ENCODE results near the gene ZW10.

Gene ZW10

DNA sequence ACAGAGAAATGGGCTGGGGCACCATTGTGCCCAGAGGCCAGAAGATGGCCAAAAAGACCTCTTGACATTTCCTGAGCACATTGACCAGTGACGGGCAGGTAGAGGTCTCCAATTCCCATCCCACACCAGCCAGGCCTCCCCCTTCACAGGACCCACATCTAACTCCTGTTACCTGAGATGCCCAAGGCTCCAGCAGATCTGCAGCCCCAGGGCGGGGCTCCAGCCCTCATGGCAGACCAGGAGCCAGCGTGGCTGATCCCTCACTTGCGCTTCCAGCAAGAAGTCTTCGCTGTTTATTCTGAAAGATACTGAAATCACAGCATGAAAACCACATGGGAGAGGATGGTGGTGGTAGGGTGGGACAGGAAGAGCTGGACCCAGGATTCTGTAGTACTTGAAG lies 76.4 kb downstream of the ZW10 start:
- no peak for DNase-seq

DNA sequence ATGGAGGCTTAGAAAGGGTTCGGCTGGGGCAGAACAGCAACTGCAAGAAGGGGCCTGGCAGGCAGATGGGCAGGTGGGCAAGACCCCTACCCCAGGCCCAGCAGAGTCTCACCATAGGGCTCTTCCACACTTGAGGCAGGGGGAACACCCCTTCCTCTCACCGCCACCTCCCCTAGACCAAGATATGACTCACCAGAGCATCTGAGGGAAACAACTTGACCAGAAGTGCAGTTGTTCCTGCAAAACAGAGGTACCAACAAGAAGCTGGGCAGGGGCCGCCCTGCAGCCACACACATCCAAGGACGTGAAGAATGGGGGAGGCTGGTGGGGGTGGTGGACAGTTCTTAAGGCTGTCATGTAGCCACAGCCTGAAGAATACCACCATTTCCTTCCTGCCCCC lies 78.3 kb downstream of the ZW10 start:
- no peak for DNase-seq

DNA sequence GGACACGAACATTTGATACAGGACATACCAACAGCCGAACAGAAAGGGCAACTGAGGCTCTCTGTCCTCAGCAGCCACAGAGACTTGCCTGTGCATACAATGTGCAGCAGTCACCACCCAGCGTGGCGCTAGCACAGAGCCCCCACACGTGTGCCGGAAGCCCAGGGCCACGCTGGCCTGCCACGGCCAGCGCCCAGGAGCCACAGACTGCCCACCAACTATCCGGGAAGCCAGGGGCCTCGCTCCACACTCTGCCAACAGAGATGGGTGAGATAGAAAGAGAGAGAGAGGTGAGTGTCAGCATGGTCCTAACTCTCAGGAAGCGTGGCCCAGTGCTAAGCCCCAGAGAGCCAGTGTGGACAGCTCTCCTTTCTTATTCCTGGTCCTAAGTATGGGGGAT lies 79.1 kb downstream of the ZW10 start:
- DNase-seq: no peak

DNA sequence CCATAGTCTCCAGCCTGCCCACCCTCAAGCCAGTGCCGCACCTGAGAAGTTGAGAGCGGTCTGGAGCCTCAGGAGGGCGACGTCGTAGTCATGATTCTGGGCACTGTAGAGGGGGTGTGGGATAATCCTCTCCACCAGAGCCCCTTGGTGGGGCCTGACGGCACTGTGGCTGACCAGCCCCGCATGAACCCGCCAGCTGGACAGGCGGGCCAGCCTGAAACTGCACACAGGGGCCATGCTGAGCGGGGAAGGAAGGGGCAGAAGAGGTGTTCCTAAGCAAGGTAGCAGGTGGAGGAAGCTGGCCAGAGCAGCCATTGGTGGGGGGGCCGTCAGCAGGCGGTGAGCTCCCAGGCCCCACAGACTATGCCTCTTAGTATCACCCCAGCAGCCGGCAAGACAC lies 80.5 kb downstream of the ZW10 start:
- no peak for DNase-seq

DNA sequence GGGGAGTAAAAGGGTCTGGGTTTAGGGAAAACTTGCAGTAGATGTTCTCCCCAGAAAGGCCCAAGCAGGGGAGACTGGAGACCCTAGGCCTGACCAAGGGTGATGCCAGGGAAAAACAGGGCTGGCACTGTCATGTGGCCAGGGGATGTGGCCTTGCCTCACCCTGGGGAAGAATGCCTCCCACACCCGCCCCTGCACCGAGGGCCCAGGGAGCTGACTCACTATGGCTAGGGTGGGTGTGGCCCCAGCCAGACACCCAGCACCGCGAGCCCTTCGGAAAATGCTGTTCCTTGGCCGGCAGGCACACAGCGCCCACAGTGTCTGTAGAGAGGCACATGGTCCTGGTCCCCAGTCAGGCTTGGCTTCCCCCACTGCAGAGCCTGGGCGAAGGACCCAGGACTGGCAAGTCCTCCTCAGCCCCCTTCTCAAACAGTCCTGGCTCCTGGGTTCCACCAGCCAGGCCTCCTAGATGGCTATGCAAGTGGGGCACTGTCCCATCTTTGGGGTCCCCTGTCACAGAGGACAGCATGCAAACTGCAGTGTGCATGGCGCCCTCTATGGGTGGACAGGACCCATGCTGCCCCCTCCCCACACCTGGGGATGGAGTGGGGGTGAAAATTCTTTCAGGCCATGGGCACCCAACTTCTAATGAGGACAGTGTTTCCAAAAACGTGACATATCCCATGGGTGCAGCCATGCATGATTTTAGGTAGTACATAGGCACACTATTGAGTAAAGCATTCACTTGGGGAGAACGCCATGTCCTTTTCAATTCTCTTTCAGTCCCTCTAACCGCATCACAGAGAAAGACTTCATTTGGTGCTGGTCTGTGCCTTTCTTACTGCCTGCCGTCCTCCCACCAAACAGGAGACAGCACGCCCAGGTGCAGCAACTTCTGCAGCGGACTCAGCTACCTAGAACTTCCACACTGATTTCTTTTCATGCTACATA lies 82.6 kb downstream of the ZW10 start:
- peak; percentile 74 for DNase-seq

DNA sequence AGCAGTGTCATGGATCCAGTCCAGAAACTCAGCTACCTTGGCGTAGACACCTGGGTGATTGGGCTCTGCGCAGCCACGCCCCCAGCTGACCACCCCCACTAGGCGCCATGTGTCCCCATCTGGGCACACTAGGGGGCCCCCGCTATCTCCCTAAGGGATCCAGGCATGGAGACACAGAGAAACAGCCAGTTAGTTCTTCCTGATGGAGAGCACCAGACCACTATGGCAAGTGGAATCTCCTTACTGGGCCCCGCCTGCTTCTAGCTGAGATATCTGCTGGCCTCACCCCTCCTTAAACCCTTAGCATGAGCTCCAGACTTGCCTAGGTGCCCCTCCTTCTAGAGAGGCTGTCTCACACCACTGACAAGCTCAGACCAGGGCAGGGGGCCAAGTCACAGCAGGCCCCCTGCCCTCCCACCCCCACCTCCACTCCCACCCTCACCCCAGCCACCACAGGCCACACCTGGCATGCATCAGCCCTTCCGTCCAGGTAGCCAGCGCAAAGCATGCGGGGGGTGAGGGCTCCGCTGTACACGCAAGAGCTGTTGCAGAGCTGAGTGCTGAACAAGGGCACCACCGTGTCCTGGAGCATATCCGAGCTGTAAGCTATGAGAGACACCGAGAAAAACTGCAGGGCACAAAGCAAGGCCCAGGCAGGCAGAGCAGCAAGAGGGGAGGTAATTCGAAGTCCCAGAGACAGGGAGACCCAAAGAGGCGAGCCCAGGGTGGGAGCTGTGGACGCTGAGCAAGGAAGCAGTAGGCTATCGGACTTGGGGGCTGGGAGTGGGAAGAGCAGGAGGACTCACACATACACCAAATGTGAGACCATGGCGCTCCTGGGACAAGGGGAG lies 83.5 kb downstream of the ZW10 start:
- no peak for DNase-seq

DNA sequence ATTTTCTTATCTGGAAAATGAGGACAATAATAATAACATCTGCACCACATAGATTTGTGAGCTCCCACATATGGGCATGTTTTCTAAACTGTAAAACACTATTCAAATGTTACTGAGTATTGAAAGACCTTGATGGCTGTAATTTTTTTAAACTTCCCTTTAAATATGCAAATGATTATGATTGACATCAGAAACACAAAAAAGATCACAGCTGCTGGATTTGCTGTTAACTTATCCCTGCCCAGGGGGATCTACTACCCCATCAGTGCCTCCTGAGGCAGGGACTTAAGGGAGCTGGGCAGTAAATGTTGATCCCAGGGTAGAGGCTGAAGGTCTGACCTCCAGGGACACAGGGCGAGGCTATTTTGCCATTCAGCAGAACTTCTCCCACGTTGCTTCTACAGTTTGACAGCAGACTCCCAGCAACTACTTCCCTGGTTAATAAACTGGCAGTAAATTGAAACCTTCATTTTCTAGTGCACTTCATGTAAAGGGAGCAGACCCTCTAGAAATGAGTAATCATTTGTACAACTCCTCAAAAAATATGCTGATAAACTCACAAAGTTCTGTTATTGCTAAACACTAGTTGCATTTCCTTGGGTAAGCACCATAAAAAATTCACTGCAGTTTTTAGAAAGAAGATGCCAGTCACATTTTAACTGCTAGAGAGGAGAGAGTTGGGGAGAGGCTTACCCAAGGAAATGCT lies 87.7 kb downstream of the ZW10 start:
- no peak for DNase-seq

DNA sequence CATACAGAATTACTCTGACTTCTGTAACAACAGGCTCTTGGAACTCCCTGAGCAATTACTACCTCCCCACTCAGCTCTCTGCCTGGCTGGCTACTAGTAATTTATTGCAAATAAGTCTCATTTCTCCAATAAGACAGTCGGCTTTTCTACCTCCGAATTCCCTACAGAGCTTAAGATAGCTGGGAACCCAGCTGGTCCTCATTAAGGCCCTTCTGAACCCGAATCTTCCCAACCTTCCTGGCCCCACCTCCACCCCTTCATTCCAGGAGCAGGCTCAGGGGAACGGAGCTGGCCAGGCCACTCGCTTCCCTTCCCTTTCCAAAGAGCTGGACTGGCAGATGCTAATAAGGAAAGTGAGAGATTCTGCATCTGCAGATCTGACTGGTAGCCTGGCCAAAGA lies 89.0 kb downstream of the ZW10 start:
- peak; percentile 22 for DNase-seq

DNA sequence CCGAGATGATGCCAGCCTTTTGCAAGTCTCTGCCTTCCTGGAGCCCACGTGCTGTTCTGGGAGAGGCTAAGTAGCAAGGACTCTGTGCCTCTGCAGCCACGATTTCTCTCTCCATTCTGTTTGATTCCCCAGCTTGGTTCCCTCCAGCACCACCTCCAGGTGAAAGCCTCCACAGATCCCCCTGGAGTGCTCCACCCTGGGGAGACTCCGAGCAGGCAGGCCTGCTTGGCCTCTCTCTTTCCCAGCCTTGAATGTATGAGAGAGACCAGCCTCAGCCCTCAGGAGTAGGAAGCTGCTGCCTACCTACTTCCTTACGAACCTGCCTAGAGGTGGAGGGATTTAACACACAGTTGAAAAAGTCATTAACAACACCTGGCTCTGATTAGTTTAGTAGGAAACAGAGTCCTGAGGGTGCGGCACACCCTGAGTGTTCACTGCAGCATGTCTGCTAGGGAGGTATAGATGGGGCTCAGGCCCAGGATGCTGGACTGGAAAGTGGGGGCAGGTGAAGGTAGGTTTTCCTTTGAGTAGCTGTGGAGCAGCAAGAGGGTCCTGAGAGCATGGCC lies 89.9 kb downstream of the ZW10 start:
- no peak for DNase-seq
